Kasumi-1 (cell line): Measurements from ENCODE around the gene DBI.
A peak's percentile ranks its signal among the peaks of the same experiment; 100 is the strongest.
"Not testable (repeated sequence)": the region's sequence is repeated elsewhere in the genome, so short reads cannot be mapped to it uniquely, and the experiment has no call there.

Experiments used
- DNase-seq, 2 experiments: peaks; one replicate each; lab custom pipeline; 2025; lab: John Stamatoyannopoulos, UW

The DBI gene

GRCh38 chr2:119365436-119365835 is 1.3 kb upstream of the DBI start:
- no peak for DNase-seq

- peak in 1 of 2 experiments; percentile 22 for DNase-seq
These were observed 572 bp upstream of the DBI start for GRCh38 chr2:119366161-119366648.

GRCh38 chr2:119367472-119368099 is 809 bp downstream of the DBI start:
- peak; percentile 15 to 35 for DNase-seq

- DNase-seq: no peak
These were observed 3.1 kb downstream of the DBI start for GRCh38 chr2:119369845-119370244.

GRCh38 chr2:119371111-119371510 is 4.3 kb downstream of the DBI start:
- DNase-seq: no peak

- DNase-seq: peak in 1 of 2 experiments; percentile 2
These were observed 6.2 kb downstream of the DBI start for GRCh38 chr2:119372778-119373568.

GRCh38 chr2:119373907-119374745 is 7.3 kb downstream of the DBI start:
- DNase-seq: peak; percentile 5 to 12

DNA sequence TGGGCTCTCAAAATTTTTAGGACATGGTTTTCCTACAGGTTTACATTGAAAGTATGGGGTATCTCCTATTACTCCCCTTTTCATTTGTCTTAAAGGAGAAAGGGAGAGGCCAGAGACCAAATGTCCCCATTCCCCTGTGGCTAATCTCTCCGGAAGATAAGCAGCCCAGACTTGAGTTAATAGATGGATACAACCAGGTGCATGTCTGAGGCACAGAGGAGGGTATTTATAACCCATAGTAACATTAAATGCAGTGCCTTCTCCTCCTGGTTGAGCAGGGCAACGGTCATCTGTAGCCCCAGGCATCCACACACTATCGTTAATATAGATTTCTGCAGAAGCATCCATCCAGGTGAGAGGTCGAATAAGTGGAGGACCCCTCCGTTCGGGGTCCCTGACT is 9.6 kb downstream of the DBI start:
- DNase-seq: not testable (repeated sequence)

- DNase-seq: no peak
These were observed 10.0 kb downstream of the DBI start for GRCh38 chr2:119376810-119377209.

- DNase-seq: peak; percentile 32 to 53
These were observed 10.7 kb downstream of the DBI start for GRCh38 chr2:119377294-119377992.

DNA sequence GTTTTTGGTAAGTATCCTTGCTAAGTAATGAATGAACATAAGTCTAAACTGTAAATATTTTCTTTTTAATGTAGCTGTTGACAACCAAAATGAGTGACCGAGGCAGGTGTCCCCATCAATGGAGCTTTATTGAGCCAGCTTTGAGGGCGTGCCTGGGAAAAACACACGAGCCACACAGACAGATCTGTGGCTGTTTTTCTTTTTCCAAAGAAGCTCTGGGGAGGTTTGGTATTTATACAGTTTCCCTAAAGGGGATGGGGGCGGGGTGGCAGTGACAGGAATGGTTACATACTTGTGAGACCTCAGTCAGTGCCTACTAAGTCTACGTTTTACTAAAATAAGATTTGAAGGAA is 11.2 kb downstream of the DBI start:
- no peak for DNase-seq

DNA sequence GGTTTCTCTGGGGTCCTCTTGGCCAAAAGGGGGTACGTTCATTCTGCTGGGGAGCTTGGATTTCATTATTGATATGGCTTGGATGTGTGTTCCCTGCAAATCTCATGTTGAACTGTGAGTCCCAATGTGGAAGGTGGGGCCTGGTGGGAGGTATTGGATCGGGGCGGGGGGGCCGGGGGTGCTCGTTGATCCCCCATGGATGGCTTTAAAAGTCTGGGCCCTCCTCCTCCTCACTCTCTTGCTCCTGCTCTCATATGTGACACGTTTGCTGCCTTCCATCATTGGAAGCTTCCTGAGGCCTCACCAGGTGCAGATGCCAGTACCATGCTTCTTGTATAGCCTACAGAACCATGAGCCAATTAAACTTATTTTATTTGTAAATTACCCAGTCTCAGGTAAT is 11.8 kb downstream of the DBI start:
- DNase-seq: no peak

- DNase-seq: no peak
These were observed 16.8 kb downstream of the DBI start for GRCh38 chr2:119383410-119384140.

- no peak for DNase-seq
These were observed 18.2 kb downstream of the DBI start for GRCh38 chr2:119384971-119385370.

GRCh38 chr2:119385466-119385865 is 18.7 kb downstream of the DBI start:
- DNase-seq: no peak

DNA sequence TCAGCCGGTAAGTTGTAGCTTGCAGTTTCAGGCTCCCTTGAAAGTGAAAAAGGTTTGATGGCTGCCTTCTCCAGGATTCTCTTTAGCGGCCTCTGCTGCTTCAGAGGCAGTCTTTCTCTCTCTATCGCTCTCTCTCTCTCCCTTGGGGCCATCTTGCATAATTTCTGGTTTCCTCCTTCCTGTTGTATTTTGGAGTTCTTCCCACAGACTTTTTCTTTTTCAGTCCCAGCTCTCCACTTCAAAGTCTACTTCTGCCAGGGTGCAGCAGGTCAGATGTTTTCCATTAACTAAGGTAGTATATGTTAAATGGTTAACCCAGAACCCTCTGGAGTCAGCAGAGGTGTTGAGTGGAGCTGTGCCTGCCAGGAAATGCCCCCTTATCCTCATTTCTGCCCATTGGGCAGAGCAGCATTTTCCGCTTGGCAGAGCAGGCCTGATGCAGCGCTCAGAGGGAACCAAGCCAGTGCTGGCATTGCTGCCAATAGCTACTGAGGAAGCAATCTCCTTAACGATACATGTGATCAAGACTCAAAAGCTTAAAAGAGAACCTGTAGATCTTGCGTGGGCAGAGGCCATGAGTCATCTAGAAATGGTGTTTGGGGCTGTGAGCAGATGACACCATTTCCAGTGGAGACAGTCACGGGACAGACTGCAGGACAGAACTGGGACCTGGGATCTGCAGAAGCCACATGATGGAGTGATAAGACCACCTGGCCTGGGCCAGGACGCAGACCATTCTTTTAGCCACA is 20.8 kb downstream of the DBI start:
- DNase-seq: peak; percentile 77 to 79

- DNase-seq: peak in 1 of 2 experiments; percentile 29
These were observed 23.0 kb downstream of the DBI start for GRCh38 chr2:119389615-119390306.

DNA sequence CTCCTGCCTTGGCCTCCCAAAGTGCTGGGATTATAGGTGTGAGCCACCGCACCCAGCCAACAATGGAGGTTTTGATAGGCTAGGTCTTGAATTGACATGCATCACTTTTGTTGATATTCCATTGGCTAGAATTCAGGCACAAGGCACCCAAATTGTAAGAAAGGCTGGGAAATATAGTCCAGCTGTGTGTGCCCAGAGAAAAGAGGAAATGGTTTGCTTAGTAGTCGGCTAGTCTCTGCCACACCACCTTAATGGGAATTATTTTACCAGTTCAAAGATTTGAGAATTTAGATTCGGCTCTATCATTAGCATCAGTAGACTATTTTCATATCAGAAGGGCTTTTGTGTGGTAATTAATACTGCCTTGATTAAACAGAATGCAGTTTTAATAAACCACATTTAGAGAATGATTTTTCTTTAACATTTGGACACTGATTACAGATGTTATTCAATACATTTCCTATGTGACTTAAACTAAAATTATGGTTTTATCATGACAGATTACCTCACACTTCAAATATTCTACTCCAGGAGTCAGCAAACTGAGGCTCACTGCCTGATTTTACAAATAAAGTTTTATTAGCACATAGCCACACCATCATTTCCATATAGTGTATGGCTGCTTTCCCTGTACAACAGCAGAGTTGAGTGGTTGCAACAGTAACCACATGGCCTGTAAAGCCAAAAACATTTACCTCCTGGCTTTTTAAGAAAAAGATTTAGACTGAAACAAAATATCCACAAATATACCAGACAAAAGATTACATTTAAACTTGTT is 27.4 kb downstream of the DBI start:
- DNase-seq: peak in 1 of 2 experiments; percentile 25

- no peak for DNase-seq
These were observed 30.4 kb downstream of the DBI start for GRCh38 chr2:119397196-119397595.
